GM13977 (cell line): ENCODE measurements around the gene GNA12.

ENCODE experiments used
- DNase-seq: peaks from one replicate; pipeline ENCODE4 v3.0.0; 2012; ENCODE audit warnings: low spot score
- CTCF ChIP-seq: IDR thresholded peaks from 2 replicates; pipeline ENCODE4 v1.5.1; 2012; ENCODE audit warnings: mild to moderate bottlenecking, control low read depth; ENCODE audit not compliant: insufficient read depth; ENCODE audit errors: extremely low read depth, missing control alignments
- in situ Hi-C: fragments of 300-500 bp; cut with MboI; formaldehyde crosslinking; loops from one replicate; pipeline ENCODE4 v1.12.0; 2022; ENCODE audit warnings: low sequenced_read_pairs, low pct_unique_long_range_greater_than_20kb, mixed read lengths, inconsistent platforms; ENCODE audit not compliant: unreplicated experiment

The GNA12 gene

GRCh38 chr7:2732959-2733584 is 111.0 kb downstream of the GNA12 start:
- in situ Hi-C loops = no loop called here
- DNase-seq = no peak
- TF ChIP-seq CTCF = no peak

- DNase-seq = no peak
- no peak for TF ChIP-seq CTCF
- in situ Hi-C loops = no loop called here
Measured at GRCh38 chr7:2732388-2732787, 111.7 kb downstream of the GNA12 start.

GRCh38 chr7:2730846-2731770 is 113.0 kb downstream of the GNA12 start:
- in situ Hi-C loops = no loop called here
- no peak for TF ChIP-seq CTCF
- no peak for DNase-seq

GRCh38 chr7:2729893-2730716 is 114.0 kb downstream of the GNA12 start:
- in situ Hi-C loops = no loop called here
- no peak for DNase-seq
- TF ChIP-seq CTCF = no peak

GRCh38 chr7:2729031-2729892 is 114.8 kb downstream of the GNA12 start:
- in situ Hi-C loops = no loop called here
- DNase-seq = no peak
- TF ChIP-seq CTCF = no peak
